Erythroblast (primary cell): ENCODE measurements around the gene BRMS1.

Experiments
- GATA1 ChIP-seq: IDR thresholded peaks from 2 replicates; pipeline ENCODE4 v1.6.1; 2011; ENCODE audit warnings: low read depth, mild to moderate bottlenecking, control low read depth, low read length, moderate library complexity
- POLR2A ChIP-seq: IDR thresholded peaks from 2 replicates; pipeline ENCODE4 v1.6.1; 2011; ENCODE audit warnings: mild to moderate bottlenecking, low read length

DNA sequence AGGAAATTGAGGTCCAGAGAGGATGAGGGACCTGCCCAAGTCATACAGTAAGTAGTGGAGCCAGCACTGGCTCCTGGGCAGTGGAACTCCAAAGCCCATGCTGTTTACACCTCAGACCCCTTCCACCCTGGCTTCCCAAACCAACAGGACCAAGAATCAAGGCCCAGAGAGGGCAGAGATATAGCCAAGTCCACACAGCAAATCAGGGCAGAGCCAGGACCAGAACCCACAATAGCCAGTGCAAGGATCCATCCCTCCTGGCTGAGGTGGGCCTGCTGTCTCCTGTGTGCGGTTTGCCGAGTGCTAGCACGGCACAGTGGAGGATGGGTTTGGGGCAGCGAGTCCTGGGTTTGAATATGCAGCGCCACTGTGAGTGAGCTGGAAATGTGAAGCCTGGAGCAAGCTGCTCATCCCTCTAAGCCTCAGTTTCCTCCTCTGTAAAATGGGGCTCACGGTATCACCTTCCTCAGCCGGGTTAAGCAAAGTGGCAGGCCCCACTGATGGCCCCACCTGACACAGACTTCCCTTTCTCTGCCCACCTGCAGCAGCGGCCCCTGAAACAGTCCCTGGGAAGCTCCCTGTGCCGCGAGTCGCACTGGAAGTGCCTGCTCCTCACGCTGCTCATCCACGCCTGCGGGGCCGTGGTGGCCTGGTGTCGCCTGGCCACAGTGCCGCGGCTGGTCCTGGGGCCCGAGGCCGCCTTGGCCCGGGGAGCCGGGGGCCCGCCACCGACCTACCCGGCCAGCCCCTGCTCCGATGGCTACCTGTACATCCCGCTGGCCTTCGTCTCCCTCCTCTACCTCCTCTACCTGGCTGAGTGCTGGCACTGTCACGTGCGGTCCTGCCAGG is 50.9 kb downstream of the BRMS1 start:
- no peak for TF ChIP-seq POLR2A
- no peak for TF ChIP-seq GATA1
